ENCODE measurements around the gene MFRP. TPM values are rescaled to one million over a fixed set of nuclear protein-coding genes. Genes with fewer than 3 reads are reported as not detected.

The MFRP gene
- total and polyA plus RNA-seq, 10 of the 15 experiments (the other 5 are each of a cell fraction or from before 2014, with no cell fraction given), result not detected

DNA sequence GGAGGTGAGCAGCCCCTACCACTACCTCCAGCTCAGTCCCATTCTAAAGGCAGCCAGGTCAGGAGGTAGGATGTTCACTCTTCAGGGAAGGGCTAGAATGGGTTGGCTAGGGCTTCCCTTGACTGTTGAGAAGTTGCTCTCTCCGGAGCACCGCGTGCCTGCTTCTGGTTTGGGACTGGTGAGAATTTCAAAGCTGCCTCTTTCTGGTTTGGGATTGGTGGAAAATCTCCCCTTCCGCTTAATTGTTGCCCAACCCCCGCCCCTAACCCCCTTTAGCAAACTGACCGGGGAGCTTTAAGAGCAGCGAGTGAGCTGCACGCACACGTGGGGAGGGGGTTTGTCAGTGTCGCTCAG lies 34.3 kb upstream of the MFRP start:
- 0 out of 2 replicates have a peak, but pooled peaks cover 3% of the 10 kb centered on the region for H3K4me1 ChIP-seq (ENCODE audit: control insufficient read depth, insufficient read depth, low read length)
- H3K36me3 ChIP-seq (ENCODE audit: control insufficient read depth in 2 of 2, insufficient read depth in 2 of 2, low read length in 1 of 2), result no peaks in the 10 kb centered on the region
- no peaks in the 10 kb centered on the region for H3K79me2 ChIP-seq (ENCODE audit: control insufficient read depth, insufficient read depth, low read length)
- H3K27ac ChIP-seq (ENCODE audit: control insufficient read depth, insufficient read depth), result no peak overlapping the region
- POLR2A ChIA-PET, result interaction anchor here (0.6 to 0.7 kb wide), 2 partner anchors 24 to 323 kb away, joined by 4 to 5 read pairs; no protein-coding TSS in a partner anchor
- no peak for DNase-seq (ENCODE audit: low read depth, low spot score)
- in situ Hi-C loops (cut with MboI) (no loop called here), intact Hi-C loops (cut with micrococcal nuclease; ENCODE audit: unreplicated experiment) (no loop called here)
- RAD21 ChIA-PET (ENCODE audit: unreplicated experiment), result interaction anchor here (0.6 kb wide), 1 partner anchor 476 kb away, joined by 3 read pairs; no protein-coding TSS in a partner anchor
- 8% methylated on average over 10 of the region's 10 CpGs for WGBS (ENCODE audit: insufficient coverage, insufficient replicate concordance, low lambda C conversion rate, missing lambda C conversion rate)
- no peak overlapping the region for H3K9ac ChIP-seq (ENCODE audit: control insufficient read depth, insufficient read depth, low read length)
- H3K4me3 ChIP-seq, result no peak overlapping the region
- FAIRE-seq, result no peak
- SMC1A ChIA-PET (ENCODE audit: uncharacterized antibody, unreplicated experiment), result interaction anchor here (0.9 to 1.5 kb wide), 3 partner anchors 9 to 94 kb away, joined by 3 to 9 read pairs (median 7); no protein-coding TSS in a partner anchor
- no peaks in the 10 kb centered on the region for H4K20me1 ChIP-seq (ENCODE audit: control insufficient read depth, insufficient read depth)
- ATAC-seq, result no peak
- TF ChIP-seq, protein P1, sequence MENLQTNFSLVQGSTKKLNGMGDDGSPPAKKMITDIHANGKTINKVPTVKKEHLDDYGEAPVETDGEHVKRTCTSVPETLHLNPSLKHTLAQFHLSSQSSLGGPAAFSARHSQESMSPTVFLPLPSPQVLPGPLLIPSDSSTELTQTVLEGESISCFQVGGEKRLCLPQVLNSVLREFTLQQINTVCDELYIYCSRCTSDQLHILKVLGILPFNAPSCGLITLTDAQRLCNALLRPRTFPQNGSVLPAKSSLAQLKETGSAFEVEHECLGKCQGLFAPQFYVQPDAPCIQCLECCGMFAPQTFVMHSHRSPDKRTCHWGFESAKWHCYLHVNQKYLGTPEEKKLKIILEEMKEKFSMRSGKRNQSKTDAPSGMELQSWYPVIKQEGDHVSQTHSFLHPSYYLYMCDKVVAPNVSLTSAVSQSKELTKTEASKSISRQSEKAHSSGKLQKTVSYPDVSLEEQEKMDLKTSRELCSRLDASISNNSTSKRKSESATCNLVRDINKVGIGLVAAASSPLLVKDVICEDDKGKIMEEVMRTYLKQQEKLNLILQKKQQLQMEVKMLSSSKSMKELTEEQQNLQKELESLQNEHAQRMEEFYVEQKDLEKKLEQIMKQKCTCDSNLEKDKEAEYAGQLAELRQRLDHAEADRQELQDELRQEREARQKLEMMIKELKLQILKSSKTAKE (IDR thresholded peaks at IDR 0.05; ENCODE audit: low read depth, poor library complexity, severe bottlenecking), result no peak
- TF ChIP-seq HDAC6 (IDR thresholded peaks at IDR 0.05; ENCODE audit: unreplicated experiment), result no peak
- TF ChIP-seq, protein P2, sequence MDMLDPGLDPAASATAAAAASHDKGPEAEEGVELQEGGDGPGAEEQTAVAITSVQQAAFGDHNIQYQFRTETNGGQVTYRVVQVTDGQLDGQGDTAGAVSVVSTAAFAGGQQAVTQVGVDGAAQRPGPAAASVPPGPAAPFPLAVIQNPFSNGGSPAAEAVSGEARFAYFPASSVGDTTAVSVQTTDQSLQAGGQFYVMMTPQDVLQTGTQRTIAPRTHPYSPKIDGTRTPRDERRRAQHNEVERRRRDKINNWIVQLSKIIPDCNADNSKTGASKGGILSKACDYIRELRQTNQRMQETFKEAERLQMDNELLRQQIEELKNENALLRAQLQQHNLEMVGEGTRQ (IDR thresholded peaks at IDR 0.05; ENCODE audit: borderline replicate concordance, low read depth, low read length), result no peak
- TF ChIP-seq, protein P3, sequence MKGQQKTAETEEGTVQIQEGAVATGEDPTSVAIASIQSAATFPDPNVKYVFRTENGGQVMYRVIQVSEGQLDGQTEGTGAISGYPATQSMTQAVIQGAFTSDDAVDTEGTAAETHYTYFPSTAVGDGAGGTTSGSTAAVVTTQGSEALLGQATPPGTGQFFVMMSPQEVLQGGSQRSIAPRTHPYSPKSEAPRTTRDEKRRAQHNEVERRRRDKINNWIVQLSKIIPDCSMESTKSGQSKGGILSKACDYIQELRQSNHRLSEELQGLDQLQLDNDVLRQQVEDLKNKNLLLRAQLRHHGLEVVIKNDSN (IDR thresholded peaks at IDR 0.05; ENCODE audit: borderline replicate concordance, extremely low read length, insufficient read depth, low read depth, low read length), result no peak
- no peak for TF ChIP-seq IKZF2 (IDR thresholded peaks at IDR 0.05)
- TF ChIP-seq ZNF24 (IDR thresholded peaks at IDR 0.05), result no peak
- CTCF ChIA-PET, result interaction anchor here (0.9 to 17.9 kb wide), 10 partner anchors 10 to 212 kb away, joined by 3 to 183 read pairs (median 6); partner anchors contain the start of gene NLRX1
- H3K4me2 ChIP-seq (ENCODE audit: control insufficient read depth, insufficient read depth), result no peak overlapping the region
- no peak overlapping the region for H2AFZ ChIP-seq (ENCODE audit: control insufficient read depth, low read depth, low read length)
- H3K27me3 ChIP-seq (replicated peaks in 1 of 2; ENCODE audit: control insufficient read depth in 2 of 2, insufficient read depth in 2 of 2, low read length in 1 of 2), result peaks cover 0 to 8% of the 10 kb centered on the region in 2 experiments; a peak in 3 of 4 replicates
- H3K9me3 ChIP-seq (replicated peaks; ENCODE audit: control insufficient read depth, insufficient read depth, low read length), result no peaks in the 10 kb centered on the region
- no TSS peak for BruUV-seq (replicated peaks)
